Chondrocyte (in vitro differentiated cells): ENCODE data around the gene USP24. TPM values are rescaled to one million over a fixed set of nuclear protein-coding genes. Genes with fewer than 3 reads are reported as not detected.

Experiments used
- DNase-seq: peaks from one replicate; pipeline ENCODE4 v3.0.0; 2021; ENCODE audit warnings: mixed read lengths, low spot score
- H3K27ac Mint-ChIP-seq: one replicate; pipeline ENCODE4 v1.8.0; 2021; ENCODE audit warnings: mild to moderate bottlenecking, moderate library complexity, mixed read lengths; ENCODE audit not compliant: unreplicated experiment
- H3K27me3 Mint-ChIP-seq: 2 replicates; pipeline ENCODE4 v1.8.0; 2021; ENCODE audit warnings: low read depth, mixed read lengths
- H3K36me3 Mint-ChIP-seq: 2 replicates; pipeline ENCODE4 v1.8.0; 2021; ENCODE audit warnings: low read depth, mixed read lengths
- H3K4me1 Mint-ChIP-seq: 2 replicates; pipeline ENCODE4 v1.8.0; 2021; ENCODE audit warnings: low read depth, mild to moderate bottlenecking, mixed read lengths
- H3K4me3 Mint-ChIP-seq: one replicate; pipeline ENCODE4 v1.8.0; 2021; ENCODE audit warnings: mild to moderate bottlenecking, moderate library complexity, mixed read lengths; ENCODE audit not compliant: unreplicated experiment
- H3K9me3 Mint-ChIP-seq: 2 replicates; pipeline ENCODE4 v1.8.0; 2021; ENCODE audit warnings: low read depth, mixed read lengths
- total RNA-seq: library from RNA; stranded (reverse); gene quantifications from 3 replicates; pipeline ENCODE4 v1.2.1, GENCODE V29; 2021
- TF ChIP-seq, protein P1 (sequence below): fragments of 200-600 bp; sonication (generic); IDR thresholded peaks from 2 replicates; pipeline ENCODE4 v1.5.0; 2021; ENCODE audit warnings: antibody characterized with exemption, mild to moderate bottlenecking, moderate library complexity

Gene USP24
- total RNA-seq, 1 donor from 2014 or later, result 25.8 TPM

DNA sequence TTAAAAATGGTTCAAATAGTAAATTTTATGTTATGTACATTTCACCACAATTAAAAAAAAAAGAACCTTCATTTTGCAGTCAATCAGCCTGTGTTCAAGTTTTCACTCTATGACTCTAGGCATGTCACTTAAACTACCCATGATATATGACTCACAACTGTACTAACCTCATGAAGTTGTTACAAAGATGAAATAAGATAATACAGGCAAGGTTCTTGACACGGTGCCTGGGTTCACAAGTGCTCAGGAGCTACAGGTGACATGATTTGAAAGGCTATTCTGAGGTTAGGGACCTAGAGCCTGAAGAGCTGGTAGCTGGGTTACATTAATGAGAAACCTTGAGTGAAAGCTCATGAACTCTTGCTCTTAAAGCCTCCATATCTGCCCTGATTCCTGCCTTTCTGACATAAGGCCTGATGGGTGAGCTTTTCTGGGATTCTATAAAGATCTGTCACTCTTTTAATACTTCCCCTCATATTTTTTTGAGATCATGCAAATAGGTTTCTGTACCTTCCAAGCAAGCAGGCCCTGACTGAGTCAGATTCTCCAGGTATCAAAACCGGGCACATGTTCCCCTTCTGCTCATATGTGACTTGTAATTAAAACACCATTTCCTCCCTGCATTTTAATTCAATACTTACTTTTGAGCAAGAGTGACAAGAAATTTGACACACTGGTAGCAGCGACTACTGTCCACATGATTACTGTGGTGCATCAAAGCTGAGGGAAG lies 141.8 kb downstream of the USP24 start:
- peaks cover 39% of the 10 kb centered on the region for H3K36me3 Mint-ChIP-seq
- TF ChIP-seq, protein P1, sequence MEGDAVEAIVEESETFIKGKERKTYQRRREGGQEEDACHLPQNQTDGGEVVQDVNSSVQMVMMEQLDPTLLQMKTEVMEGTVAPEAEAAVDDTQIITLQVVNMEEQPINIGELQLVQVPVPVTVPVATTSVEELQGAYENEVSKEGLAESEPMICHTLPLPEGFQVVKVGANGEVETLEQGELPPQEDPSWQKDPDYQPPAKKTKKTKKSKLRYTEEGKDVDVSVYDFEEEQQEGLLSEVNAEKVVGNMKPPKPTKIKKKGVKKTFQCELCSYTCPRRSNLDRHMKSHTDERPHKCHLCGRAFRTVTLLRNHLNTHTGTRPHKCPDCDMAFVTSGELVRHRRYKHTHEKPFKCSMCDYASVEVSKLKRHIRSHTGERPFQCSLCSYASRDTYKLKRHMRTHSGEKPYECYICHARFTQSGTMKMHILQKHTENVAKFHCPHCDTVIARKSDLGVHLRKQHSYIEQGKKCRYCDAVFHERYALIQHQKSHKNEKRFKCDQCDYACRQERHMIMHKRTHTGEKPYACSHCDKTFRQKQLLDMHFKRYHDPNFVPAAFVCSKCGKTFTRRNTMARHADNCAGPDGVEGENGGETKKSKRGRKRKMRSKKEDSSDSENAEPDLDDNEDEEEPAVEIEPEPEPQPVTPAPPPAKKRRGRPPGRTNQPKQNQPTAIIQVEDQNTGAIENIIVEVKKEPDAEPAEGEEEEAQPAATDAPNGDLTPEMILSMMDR, result no peak
- peaks cover 3% of the 10 kb centered on the region for H3K4me1 Mint-ChIP-seq
- DNase-seq, result no peak
- no peak overlapping the region for H3K4me3 Mint-ChIP-seq
- no peaks in the 10 kb centered on the region for H3K27me3 Mint-ChIP-seq
- H3K9me3 Mint-ChIP-seq, result no peaks in the 10 kb centered on the region
- no peak overlapping the region for H3K27ac Mint-ChIP-seq

DNA sequence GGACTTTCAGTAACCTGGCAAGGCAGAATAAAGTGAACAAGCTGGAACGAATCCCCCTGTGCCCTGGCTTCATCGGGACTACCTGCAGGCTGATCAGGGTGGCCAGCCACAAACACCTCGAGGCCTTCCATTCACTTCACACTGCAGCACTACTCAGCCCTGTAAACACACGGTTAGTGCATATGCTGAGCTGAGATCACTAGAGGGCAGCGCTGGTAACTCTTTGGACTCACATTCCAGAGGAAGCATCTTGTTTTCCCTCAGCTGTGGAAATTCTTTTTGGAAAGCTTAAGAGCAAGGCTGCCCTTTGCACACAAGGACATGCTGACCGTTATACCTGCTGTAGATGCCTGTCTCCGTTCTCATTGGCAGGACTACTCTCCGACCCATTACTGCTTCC lies 143.7 kb downstream of the USP24 start:
- Mint-ChIP-seq H3K9me3 (no peaks in the 10 kb centered on the region), H3K36me3 (peaks cover 49% of the 10 kb centered on the region), H3K4me1 (peaks cover 3% of the 10 kb centered on the region), H3K27me3 (no peaks in the 10 kb centered on the region), H3K27ac (no peak overlapping the region), H3K4me3 (no peak overlapping the region)
- no peak for DNase-seq
- TF ChIP-seq, protein P1, result peak; percentile 75

DNA sequence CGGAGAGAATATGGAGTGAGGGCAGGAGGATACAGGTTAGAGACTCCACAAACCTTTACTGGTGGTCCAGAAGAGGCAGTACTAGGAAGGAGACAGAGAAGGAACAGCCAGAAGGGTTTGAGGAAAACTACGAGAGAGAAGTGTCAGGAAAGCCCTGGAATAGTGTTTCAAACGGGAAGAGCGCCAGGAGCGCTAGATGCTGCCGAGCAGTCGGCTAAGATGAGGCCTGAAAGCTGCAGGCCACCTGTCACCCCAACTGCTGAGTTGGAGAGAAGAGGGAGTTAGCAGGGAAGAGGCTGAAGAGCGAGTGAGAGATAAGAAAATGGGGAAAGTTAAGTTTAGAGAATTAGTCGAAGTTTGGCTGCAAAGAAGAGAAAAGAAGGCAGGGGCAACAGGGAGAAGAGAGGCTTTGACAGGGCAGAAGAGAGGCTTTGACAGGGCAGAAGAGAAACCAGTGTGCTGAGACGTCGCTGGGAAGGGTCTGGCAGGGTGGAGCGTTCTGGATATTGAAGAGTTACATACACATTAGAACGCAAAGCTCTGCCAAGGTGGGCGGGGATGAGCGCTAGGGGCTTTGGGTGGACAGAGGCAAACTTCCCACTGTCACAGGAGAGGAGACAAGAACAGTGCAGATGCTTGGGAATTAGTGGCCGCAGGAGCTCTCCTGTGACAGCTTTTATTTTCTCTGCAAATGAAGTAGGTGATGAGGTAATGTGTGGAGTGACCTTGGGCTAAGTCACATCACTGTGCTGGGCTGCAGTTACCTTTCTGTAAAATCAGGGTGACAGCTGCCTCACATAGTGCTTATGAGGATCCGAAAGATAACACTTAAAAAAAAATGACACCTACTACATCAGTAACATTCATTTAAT lies 144.6 kb downstream of the USP24 start:
- H3K9me3 Mint-ChIP-seq, result no peaks in the 10 kb centered on the region
- H3K4me1 Mint-ChIP-seq, result peaks cover 8% of the 10 kb centered on the region
- no peak overlapping the region for H3K4me3 Mint-ChIP-seq
- no peak for DNase-seq
- H3K36me3 Mint-ChIP-seq, result peaks cover 49% of the 10 kb centered on the region
- no peak overlapping the region for H3K27ac Mint-ChIP-seq
- TF ChIP-seq, protein P1, result no peak
- H3K27me3 Mint-ChIP-seq, result no peaks in the 10 kb centered on the region

DNA sequence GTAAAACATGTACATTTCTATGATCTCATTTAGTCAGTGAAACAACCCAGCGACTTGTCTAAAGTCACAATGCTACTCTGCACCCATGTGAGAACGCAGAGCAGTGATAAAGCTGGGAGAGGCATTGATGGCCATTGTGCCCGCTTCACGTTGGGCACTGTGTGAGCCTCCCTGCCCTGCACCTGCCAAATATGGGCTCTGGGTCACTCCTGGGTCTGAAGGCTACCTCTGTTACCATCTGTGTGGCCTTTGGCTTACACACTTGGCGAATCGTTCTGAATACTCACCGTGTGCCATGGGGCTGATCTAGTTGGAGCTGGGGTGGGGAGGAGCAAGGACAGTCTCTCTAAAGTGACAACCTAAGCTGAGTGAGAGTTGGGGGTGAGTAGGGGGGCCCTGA lies 145.9 kb downstream of the USP24 start:
- no peaks in the 10 kb centered on the region for H3K27me3 Mint-ChIP-seq
- no peak overlapping the region for H3K27ac Mint-ChIP-seq
- DNase-seq, result no peak
- TF ChIP-seq, protein P1, result no peak
- H3K4me3 Mint-ChIP-seq, result no peak overlapping the region
- peaks cover 19% of the 10 kb centered on the region for H3K4me1 Mint-ChIP-seq
- peaks cover 42% of the 10 kb centered on the region for H3K36me3 Mint-ChIP-seq
- no peaks in the 10 kb centered on the region for H3K9me3 Mint-ChIP-seq

DNA sequence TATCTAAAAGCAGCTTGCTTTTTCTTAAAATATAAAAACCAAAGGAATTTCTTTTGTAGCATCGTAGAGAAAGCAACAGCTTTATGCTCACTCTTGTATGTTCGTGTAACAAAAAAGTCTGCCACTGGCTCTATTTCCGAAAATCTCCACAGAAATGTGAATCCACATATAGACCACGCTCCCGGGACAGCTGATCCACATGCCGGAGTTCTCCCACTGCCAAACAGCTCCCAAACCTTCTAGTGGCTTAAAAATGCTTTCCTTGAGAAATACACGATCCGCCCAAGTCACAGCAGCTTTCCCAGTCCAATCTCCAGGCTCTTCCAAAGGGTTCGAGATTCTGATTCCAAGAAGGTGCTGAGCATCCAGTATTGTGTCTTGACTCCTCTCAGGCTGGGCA lies 146.5 kb downstream of the USP24 start:
- peaks cover 42% of the 10 kb centered on the region for H3K36me3 Mint-ChIP-seq

More for the DNA sequence above, 146.5 kb downstream of the USP24 start:
- no peak overlapping the region for H3K4me3 Mint-ChIP-seq
- TF ChIP-seq, protein P1, result no peak
- no peak overlapping the region for H3K27ac Mint-ChIP-seq
- H3K4me1 Mint-ChIP-seq, result peaks cover 21% of the 10 kb centered on the region
- DNase-seq, result no peak
- H3K9me3 Mint-ChIP-seq, result no peaks in the 10 kb centered on the region
- no peaks in the 10 kb centered on the region for H3K27me3 Mint-ChIP-seq
